NCI-H526 (cell line): Measurements from ENCODE around the gene SLC9A7.

ENCODE experiments used
- DNase-seq, 2 experiments: peaks; one replicate each; lab custom pipeline; 2025; lab: John Stamatoyannopoulos, UW

Gene SLC9A7

GRCh38 chrX:46573892-46574773, 184.8 kb downstream of the SLC9A7 start:
- peak; percentile 46 to 69 for DNase-seq

DNA sequence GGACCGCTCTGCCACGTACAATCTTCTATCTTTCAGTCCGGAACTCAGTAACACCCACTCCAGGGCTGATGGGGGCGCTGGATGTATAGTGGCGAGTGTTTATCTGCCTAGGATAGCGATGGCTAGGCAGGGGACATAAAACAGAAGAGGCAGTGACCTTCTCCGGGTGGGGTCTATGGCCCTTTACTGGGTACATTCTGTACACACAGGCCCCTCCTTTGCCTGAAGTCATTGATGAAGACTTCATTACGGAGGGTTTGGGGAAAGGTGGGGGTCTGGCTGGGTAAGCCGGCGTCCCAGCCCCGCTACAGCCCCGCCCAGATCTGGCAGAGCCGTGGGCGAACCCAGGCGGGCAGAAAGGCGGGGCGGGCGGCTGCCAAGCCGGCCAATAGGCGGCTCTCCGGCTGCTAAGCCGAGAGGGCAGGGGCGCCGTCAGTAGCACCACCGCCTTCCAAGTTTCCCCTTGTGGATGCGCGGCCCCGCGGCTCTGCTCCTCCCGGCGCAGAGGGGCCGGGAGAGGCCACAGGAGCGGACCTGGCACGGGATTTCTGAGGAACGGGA, 185.5 kb downstream of the SLC9A7 start, which contains the start of gene CHST7:
TSS of gene CHST7 (plus strand) at position 435 of the 561 bp plus-strand sequence. CDS start 167 bp downstream, outside the sequence.
- DNase-seq = peak; percentile 57 to 85

GRCh38 chrX:46572340-46572936, 186.5 kb downstream of the SLC9A7 start:
- no peak for DNase-seq

DNA sequence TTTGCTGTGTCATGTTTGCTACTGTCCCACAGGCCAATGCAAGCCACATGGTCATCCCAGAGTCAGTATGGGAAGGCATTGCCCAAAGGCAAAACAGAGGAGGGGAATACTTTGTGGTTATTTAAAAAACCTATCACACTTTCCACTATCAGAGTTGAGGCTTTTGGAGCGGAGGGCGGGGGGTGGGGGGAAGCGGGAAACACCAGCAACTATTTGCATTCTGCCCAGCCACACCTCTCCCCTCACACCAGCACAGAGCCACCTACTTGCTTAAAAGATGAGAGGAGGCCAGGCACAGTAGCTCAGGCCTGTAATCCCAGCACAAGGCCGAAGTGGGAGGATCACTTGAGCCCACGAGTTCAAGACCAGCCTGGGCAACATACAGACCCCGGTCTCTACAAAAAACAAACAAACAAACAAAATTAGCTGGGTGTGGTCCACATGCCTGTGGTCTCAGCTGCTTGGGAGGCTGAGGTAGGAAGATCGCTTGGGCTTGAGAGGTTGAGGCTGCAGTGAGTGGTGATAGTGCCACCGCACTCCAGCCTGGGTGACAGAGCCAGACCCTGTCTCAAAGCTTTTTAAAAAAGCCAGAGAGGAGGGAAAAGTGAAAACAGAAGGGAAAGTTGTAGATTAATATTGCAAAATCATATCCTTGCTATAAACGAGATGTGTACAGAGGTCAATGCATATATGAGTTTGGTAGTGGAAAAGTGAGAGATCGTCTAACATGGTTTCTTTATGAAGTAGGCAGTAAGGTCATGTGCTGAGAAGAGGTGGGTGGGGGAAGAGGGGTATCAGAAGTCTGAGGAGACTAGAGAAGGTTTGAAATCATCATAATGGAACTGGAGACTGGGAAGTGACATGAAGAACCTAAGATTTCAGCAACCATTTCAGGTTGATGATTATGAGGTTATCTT, 187.2 kb downstream of the SLC9A7 start:
- DNase-seq = peak in 1 of 2 experiments; percentile 55

GRCh38 chrX:46569621-46570020, 189.3 kb downstream of the SLC9A7 start:
- DNase-seq = no peak

GRCh38 chrX:46567388-46567787, 191.5 kb downstream of the SLC9A7 start:
- DNase-seq = no peak

GRCh38 chrX:46561824-46562657, 196.9 kb downstream of the SLC9A7 start:
- DNase-seq = no peak

DNA sequence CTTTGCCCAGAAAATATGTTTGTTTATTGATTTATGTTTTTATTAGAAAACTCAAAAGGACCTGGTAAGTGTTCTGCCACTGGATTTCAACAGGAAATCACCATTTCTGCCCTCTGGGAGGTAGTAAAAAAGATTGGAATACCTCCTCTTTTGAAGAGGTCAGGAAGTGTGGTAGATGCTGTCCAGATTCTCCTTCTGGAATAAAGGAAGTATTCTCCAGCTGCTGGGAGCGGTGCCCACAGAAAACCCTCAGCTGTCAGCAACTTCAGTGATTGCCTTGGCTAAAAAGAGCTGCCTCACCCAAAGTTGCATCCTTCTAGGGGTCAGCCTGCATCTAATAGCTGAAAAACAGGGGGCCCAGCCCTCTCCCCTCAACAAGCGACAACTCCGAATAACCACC, 199.9 kb downstream of the SLC9A7 start:
- DNase-seq = no peak

DNA sequence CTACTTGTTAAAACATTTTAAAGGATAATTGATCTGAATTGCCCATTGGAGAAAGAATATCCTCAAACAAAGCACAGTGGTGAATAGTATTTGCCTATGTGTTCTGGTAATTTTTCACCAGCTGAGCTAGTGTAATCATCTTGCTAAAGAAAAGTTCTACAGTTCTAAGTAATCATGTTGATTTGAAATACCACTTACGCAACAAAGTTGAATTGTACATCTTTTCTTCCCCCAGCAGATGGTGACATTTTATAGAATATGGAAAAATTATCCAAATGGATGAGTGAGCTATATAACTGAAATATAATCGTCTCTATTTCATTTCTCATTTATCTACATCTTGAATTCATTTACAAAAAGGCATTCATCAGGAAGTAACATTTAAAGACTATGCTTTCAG, 204.0 kb downstream of the SLC9A7 start:
- DNase-seq = peak in 1 of 2 experiments; percentile 15

- DNase-seq = no peak
Observed at GRCh38 chrX:46553935-46554334, 205.0 kb downstream of the SLC9A7 start.

GRCh38 chrX:46551494-46552128, 207.3 kb downstream of the SLC9A7 start:
- DNase-seq = no peak

- peak in 1 of 2 experiments; percentile 16 for DNase-seq
Observed at GRCh38 chrX:46549914-46550313, 209.0 kb downstream of the SLC9A7 start.
